ENCODE results near the gene CLEC4M.

- TF ChIP-seq EZH2 (IDR thresholded peaks at IDR 0.05; ENCODE audit: low read length) (no peak), CTCF (optimal IDR thresholded peaks at IDR 0.05 in 1 of 3, IDR thresholded peaks at IDR 0.05 in 1 of 3, conservative IDR thresholded peaks at IDR 0.05 in 1 of 3; ENCODE audit: extremely low read depth in 1 of 3, insufficient read depth in 2 of 3, low read length in 3 of 3) (no peak)
Measured at GRCh38 chr19:7771072-7771471, 8.0 kb downstream of the CLEC4M start.
